COLO829 (cell line): ENCODE measurements around the gene WDR86.

Experiments
- DNase-seq: peaks from one replicate; pipeline ENCODE4 v3.0.0; 2012; ENCODE audit warnings: low spot score

The WDR86 gene

GRCh38 chr7:151406051-151406875 is 3.6 kb downstream of the WDR86 start:
- no peak for DNase-seq

GRCh38 chr7:151405588-151405987 is 4.2 kb downstream of the WDR86 start:
- DNase-seq = no peak

GRCh38 chr7:151405056-151405455 is 4.8 kb downstream of the WDR86 start:
- no peak for DNase-seq

GRCh38 chr7:151404216-151405011 is 5.4 kb downstream of the WDR86 start:
- no peak for DNase-seq

GRCh38 chr7:151403764-151404163 is 6.1 kb downstream of the WDR86 start:
- no peak for DNase-seq

- DNase-seq = no peak
Observed at GRCh38 chr7:151402029-151402835, 7.6 kb downstream of the WDR86 start.

- DNase-seq = no peak
Observed at GRCh38 chr7:151400626-151401315, 9.1 kb downstream of the WDR86 start.

- no peak for DNase-seq
Observed at GRCh38 chr7:151399906-151400305, 9.9 kb downstream of the WDR86 start.

GRCh38 chr7:151399305-151399601 is 10.6 kb downstream of the WDR86 start:
- DNase-seq = no peak

- no peak for DNase-seq
Observed at GRCh38 chr7:151398446-151399304, 11.2 kb downstream of the WDR86 start.

- no peak for DNase-seq
Observed at GRCh38 chr7:151397026-151397425, 12.8 kb downstream of the WDR86 start.

GRCh38 chr7:151396328-151396970 is 13.4 kb downstream of the WDR86 start:
- DNase-seq = no peak

GRCh38 chr7:151395036-151395367 is 14.8 kb downstream of the WDR86 start:
- no peak for DNase-seq

- no peak for DNase-seq
Observed at GRCh38 chr7:151394076-151395035, 15.5 kb downstream of the WDR86 start.

GRCh38 chr7:151393031-151393977 is 16.5 kb downstream of the WDR86 start:
- no peak for DNase-seq

- DNase-seq = no peak
Observed at GRCh38 chr7:151392426-151392825, 17.4 kb downstream of the WDR86 start.

- DNase-seq = no peak
Observed at GRCh38 chr7:151392002-151392401, 17.8 kb downstream of the WDR86 start.

GRCh38 chr7:151391358-151391730 is 18.5 kb downstream of the WDR86 start:
- DNase-seq = no peak
